Stimulated activated CD8-positive, alpha-beta memory T cell treated with anti-CD3 and anti-CD28 coated beads, Interleukin-2, amount 100 ng/mL, for 48 hours (primary cell): ENCODE measurements around the gene HOXA13.

Experiments used
- DNase-seq, 2 donors: peaks; one replicate each; pipeline ENCODE4 v3.0.0-alpha.2; 2020; ENCODE audit warnings: low read depth in 2 of 2

Gene HOXA13

DNA sequence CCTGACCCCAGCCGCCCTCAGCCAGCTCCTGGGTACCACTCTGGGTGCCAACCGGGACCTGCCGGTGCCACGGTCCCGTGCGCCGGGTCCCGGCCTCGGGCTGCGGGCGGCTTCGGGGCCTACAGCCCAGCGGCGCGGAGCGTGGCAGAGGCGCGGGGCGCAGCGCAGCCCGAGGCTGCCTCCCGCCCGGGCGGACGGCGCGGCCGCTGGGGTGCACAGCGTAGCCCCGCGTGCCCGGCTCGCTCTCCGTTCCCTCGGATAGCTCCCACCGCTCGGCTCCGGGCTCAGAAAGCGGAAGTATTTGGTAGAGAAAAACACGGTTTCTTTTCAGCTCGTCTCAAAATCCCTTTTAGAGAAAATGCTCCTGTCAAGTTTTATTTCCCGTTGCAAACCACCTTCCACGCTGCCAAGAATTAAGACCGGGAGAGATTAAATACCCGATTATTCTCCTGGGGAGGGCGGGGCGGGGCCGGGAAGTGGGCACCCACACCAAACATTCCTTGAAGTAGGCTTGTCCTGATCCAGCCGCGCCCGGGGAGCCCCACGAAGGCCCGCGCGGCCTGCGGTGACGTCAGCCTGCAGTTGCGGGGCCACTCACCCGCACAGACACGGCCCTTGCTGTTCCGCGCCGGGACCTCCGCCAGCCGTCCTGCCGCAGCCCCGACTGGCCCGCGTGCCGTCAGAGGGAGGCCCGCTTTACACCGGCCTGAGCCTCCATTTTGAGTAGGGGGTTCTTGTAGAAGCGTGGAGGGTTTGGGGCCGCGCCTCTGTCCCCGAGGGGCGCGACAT is 7.2 kb downstream of the HOXA13 start:
- DNase-seq: no peak

- DNase-seq: no peak
Observed at GRCh38 chr7:27191833-27192545, 7.9 kb downstream of the HOXA13 start.

DNA sequence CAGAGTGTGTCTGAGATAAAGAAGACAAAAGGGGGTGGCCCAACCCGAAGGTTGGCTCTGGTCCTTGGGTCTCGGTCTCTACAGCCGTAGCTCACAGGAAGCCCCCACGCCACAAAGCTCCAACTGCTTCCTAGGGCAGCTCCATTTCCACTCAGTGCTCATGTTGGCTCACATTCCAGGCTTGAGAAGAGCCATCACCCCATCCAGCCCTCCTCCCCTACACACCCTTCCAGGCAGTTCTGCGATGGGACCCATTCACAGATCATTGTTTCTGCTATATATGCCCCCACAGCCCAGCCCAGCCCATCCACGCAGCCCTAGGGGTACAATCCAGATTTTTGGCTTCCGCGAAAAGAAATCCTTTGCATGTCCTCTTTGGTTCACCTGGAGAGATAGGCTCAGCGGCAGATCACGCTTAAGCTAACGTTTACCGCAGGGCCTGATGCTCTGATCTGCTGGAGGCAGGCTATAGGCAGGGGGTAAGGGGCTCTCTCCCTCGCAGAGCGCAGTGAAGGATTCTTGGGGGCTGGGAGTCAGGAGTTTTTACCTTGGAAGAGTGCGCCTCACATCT is 8.6 kb downstream of the HOXA13 start:
- no peak for DNase-seq

DNA sequence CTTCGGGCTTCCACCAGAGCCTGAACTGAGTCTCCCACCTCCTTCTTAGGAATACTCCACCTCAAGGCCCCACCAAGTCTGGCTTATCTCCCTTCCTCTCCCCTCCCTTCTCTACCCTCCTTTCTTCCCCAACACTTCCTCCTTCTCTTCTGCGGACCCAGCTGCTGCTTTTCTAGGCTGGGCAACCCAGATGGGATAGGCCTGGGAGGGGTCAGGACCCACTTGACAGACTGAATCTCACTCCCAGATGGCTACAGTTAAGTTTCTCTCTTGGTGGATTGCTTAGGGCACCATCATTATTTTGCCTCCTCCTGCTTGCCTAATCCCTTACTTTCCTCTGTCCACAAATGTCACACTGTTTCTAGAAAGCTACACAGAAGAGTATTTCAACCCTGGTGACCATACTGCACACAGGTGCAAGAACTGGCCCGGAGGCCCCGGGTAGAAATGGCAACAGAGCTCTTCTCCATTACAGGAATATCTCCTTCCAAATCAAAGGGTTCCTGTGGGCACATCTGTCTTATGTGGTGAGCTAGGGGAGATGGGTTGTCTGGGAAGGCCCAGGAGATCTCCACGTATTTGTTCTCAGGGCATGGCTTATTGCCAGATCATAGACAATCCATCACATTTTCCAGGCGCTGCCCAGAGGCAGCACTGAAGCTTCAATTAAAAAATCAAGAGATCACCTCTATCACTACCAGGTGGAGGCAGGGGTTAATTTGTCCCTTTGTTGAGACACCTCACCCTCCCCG is 9.7 kb downstream of the HOXA13 start:
- no peak for DNase-seq

- no peak for DNase-seq
Observed at GRCh38 chr7:27189295-27189996, 10.4 kb downstream of the HOXA13 start.

DNA sequence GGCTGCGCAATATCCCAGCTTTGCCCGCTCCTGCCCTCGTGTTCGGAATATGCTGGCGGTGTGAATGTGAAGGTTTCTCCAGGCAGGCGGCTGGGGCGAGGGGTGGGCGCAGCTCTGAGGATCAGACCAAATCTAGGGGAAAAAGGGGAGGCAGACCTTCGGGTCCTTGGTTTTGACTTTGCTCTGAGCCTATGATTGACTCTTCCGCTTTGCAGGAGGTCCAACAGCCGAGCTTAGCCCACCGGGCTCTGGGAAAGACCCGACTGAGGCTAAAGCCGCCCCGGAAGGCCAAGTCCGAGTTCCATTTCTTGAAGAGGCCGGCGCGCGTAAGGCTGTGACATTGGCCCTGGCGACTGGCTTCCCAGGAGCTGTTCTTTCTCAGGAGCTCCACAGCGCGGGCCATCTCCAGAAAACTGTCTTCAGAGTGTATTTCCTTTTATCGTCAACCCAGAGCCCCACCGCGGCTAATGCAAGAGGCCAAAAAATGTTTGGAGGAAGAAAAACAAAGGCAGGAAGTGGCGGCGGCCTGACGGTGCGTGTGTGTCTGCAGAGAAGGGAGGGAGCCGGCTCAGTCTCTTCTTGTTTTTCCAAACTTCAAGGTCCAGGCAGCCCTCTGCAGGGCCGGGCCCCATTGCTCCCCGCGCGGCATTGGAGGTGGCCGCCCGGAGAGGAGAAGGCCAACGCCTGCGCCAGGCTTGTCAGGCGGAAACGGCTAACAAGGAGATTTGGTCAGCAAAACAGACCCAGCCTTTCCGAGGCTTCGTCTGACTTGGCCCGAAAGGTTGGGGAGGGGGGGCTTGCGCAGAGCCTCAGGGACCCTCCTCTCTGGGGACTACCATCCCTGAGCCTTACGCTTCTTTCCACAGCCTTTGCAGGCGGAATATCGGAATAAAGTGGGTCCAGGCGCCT is 11.3 kb downstream of the HOXA13 start:
- DNase-seq: no peak

DNA sequence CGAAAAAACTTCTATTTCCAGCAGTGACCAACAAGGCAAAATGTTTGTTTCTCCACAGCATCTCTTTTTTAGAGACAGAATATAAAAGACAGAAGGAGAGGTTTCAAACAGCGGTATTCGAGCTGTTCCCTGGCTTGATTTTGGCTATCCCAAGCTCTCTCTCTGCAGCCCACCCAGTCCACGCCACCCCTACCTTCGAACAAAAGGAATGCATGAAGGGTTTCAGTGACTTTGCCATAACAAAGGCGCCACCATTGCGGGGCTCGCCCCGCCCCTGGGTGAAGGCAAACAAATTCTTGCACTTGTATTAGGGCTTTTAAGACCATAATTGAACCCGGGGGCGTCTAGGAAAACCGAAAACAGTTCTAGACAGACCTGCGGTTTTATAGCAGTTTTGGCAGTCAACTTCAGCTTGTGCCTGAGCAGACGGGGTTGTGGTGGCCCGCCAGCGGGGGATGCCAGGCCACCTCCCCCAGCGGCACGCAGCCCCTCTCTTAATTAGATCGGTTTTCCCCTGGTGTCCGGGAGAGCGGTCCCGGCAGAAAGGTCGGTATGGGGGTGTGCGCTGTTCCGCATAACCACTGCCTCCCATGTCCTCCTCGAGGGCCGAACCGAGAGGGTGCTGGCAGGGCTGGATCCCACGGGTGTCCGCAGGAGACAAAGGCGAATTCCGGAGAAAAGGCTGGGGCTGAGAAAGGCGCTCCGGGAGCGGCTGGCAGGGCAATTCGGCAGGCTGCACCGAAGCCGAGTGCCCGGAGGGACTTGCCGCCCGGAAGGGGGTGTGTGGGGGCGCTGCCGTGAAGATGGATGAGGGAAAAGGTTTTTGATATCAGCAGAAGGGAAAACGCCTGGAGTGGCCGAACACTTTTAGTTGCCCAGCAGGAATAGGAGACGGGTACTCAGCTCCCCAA is 12.2 kb downstream of the HOXA13 start:
- DNase-seq: no peak

- DNase-seq: no peak
Observed at GRCh38 chr7:27186668-27187474, 13.0 kb downstream of the HOXA13 start.

DNA sequence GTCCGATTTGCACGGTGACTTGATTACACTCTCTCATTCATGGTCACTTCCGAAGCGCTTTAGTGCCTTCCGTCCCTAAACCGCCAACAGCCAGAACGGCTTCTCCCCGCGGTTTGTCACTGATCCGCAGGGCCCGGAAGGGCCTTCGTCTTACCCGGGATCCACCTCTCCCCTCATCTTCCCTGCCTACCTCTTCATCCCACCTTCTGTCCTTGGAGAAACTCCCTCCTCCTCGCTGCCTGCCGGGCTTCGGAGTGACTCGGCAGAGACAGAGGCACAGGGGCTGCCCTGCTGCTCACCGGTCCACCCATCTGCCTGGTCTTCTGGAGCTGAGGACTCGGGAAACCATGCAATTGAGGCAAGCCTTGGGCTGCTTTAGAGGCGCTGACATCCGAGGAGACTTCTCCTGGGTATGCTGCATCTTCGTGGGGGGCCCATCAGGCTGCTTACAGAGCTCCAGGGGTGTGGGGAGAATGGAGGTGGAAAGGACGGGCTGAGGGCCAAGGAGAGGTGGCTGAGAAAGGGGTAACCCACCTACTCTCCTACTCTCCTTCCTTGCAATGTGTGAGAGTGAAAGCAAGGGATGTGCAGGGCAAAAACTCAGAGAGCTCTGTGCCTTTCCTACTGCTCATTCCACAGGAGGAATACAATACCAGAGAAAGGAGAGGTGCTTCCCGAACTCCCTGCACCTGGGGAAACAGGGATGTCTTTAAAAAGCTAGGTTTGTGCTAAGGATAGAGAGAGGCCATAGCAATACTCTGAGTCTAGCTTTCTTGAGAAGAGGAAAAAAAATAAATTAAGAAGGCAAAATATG is 13.8 kb downstream of the HOXA13 start:
- no peak for DNase-seq

DNA sequence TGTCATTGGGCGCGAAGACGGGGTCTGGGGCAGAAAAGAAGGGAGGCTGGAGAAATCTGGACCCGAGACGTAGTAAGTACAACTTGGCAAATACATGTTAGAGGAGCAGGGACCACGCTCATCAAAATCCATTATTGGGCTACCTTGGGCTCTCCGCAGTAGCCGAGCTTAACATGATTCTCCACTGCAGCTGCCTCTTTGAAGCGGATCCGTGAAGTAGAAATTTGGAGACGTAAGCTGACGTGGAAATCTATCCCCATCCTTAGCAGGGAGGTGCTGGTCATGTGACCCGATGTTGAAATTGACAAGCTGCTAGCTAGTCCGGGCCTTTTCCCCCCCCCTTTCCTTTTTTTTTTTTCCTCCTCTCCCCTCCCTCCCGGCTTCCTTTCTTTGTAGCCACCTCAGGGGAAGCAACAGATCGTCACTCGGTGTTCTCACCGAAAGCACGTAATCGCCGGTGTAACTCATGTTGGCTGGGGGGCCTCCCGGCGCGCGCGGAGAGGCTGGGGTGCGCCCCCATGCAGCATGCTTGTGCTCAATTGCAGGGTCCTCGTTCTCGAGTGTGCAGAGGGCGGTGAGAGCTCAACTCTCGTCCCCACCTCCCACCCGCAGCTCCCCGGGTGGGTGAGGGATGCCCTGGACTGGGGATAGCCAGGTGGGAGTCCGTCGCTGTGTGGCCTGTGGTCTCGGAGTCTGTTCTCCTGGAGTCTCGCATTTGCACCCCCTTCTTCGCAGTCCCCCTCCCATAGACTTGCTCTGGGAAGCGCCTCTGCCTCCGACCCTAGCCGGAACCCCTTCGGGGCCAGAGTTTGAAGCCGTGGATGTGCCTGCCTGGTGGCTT is 14.7 kb downstream of the HOXA13 start, which contains the start of gene HOXA11:
HOXA11 (minus strand) TSS at position 220 of the 841 bp plus-strand sequence; CDS start at position 132, 88 bp downstream.
- no peak for DNase-seq

DNA sequence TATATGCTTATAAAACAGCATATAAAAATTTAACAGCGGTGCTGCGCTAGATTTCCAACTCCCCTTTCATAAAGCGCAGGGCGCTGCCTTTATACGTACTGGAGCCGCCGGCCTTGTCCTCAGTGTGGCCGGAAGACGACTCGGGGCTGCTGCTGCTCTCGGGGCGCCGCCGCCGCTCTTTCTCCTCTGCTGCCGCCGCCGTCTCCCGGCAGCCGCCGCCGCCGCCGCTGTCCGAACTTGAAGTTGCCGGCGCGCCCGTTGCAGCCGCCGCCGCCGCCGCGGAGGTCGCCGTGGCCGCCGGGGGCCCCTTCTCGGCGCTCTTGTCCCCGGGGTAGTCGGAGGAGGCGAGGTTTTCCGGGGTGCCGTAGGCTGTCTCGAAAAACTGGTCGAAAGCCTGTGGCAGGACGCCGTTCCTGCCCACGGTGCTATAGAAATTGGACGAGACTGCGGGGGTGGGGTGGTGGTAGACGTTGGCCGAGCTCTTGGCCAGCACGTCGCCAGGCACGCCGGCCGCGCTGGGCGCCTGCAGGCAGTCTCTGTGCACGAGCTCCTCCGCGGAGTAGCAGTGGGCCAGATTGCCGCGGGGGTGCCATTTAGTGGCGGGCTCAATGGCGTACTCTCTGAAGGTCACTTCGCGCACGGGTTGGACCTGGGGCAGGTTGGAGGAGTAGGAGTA is 15.4 kb downstream of the HOXA13 start:
- no peak for DNase-seq

DNA sequence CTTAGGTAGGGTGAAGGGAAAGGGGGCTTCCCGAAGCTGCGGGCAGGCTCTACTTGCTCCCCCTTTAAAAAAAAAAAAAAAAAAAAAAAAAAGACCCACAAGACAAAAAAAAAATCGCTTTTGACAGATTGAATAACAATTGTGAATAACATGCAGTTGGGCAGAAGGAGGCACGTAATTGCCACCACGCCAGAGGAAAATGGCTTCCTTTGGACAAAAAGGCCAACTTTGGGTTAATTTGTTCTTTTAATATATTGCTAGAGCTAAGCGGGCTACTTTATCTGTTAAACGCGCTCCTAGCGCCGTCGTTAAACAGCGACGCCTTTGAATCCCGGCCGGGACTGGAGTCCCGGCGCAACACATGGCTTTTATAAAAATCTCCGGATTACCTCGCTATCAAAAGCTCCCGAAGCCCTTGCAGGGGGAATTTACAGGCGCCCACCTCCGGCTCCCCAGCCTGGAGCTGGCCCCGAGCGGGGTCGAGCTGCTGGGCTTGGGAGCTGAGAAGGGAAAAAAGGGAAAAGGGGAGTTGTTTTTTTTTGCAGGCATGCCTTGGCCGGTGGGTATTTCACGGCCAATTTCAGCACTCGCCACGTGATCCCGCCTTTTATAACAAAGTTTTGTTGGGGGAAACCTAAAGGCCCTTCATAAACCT is 16.1 kb downstream of the HOXA13 start:
- DNase-seq: no peak

GRCh38 chr7:27182861-27183681 is 16.8 kb downstream of the HOXA13 start:
- DNase-seq: no peak

GRCh38 chr7:27182285-27182841 is 17.5 kb downstream of the HOXA13 start:
- no peak for DNase-seq
